Measurements from ENCODE around the gene SH3RF3. TPM values are rescaled to one million over a fixed set of nuclear protein-coding genes. Genes with fewer than 3 reads are reported as not detected.

SH3RF3 gene
- total RNA-seq, 1 experiment from 2014 or later = not detected

DNA sequence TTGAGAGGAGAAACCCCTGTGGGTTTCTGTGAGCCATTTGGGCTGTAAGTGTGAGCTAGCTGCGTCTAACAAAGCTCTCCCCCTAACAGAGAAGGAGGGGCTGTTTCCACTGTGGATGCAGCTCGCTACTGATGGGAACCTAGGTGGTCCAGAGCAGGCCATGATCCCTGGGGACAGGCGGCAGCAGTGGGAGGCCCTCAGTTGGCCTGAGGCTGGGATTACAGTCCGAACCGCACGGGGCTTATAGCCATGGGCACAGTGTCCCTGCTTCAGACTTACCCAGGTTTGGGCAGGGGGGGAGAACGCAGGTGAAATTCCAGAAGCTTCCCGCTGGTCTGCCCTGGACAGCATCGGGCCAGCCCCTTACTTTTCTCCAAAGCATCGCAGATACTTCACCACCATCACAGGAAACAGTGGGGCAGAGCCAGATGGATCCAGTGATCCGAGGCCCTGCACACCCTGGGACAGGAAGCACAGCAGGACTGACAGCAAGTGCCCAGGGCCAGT lies 345.4 kb downstream of the SH3RF3 start:
- no TSS peak for BruUV-seq (replicated peaks)
- Histone ChIP-seq H3K9me2 (ENCODE audit: insufficient read depth) (no peaks in the 10 kb centered on the region), H3K9me3 (ENCODE audit: control insufficient read depth in 1 of 2, insufficient read depth in 1 of 2, low read depth in 1 of 2, low read length in 2 of 2) (no peaks in the 10 kb centered on the region), H4K20me1 (ENCODE audit: insufficient read depth) (no peaks in the 10 kb centered on the region), H3K4me2 (ENCODE audit: low read length) (no peak overlapping the region), H3K4me3 (replicated peaks in 1 of 2; ENCODE audit: low read depth in 1 of 2, low read length in 2 of 2) (no peak overlapping the region), H3K79me2 (ENCODE audit: insufficient read depth, low read length) (no peaks in the 10 kb centered on the region), H3K9ac (ENCODE audit: low read length) (no peak overlapping the region), H3K4me1 (ENCODE audit: control insufficient read depth in 1 of 2, insufficient read depth in 2 of 2, low read length in 2 of 2) (peaks cover 9 to 15% of the 10 kb centered on the region in 2 experiments; a peak in 3 of 4 replicates), H3K36me3 (ENCODE audit: control insufficient read depth in 1 of 2, insufficient read depth in 2 of 2, low read length in 2 of 2) (no peaks in the 10 kb centered on the region), H3K27me3 (ENCODE audit: insufficient read depth, low read length) (no peaks in the 10 kb centered on the region), H2AFZ (ENCODE audit: low read depth, low read length, poor library complexity, severe bottlenecking) (no peak overlapping the region), H3K27ac (ENCODE audit: low read depth, low read length) (no peak overlapping the region)
- ChIA-PET RAD21 (ENCODE audit: low non-redundant PET in 1 of 2, low total read pairs in 2 of 2, uncharacterized antibody in 2 of 2, unreplicated experiment in 2 of 2) (no interaction called here), CTCF (no interaction called here), POLR2A (no interaction called here)
- ATAC-seq = no peak
- intact Hi-C loops (cut with micrococcal nuclease) = no loop called here
- TF ChIP-seq, protein P1, sequence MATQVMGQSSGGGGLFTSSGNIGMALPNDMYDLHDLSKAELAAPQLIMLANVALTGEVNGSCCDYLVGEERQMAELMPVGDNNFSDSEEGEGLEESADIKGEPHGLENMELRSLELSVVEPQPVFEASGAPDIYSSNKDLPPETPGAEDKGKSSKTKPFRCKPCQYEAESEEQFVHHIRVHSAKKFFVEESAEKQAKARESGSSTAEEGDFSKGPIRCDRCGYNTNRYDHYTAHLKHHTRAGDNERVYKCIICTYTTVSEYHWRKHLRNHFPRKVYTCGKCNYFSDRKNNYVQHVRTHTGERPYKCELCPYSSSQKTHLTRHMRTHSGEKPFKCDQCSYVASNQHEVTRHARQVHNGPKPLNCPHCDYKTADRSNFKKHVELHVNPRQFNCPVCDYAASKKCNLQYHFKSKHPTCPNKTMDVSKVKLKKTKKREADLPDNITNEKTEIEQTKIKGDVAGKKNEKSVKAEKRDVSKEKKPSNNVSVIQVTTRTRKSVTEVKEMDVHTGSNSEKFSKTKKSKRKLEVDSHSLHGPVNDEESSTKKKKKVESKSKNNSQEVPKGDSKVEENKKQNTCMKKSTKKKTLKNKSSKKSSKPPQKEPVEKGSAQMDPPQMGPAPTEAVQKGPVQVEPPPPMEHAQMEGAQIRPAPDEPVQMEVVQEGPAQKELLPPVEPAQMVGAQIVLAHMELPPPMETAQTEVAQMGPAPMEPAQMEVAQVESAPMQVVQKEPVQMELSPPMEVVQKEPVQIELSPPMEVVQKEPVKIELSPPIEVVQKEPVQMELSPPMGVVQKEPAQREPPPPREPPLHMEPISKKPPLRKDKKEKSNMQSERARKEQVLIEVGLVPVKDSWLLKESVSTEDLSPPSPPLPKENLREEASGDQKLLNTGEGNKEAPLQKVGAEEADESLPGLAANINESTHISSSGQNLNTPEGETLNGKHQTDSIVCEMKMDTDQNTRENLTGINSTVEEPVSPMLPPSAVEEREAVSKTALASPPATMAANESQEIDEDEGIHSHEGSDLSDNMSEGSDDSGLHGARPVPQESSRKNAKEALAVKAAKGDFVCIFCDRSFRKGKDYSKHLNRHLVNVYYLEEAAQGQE (IDR thresholded peaks at IDR 0.05; ENCODE audit: low read depth) = no peak
- TF ChIP-seq CBX3 (IDR thresholded peaks at IDR 0.05; ENCODE audit: low read depth) (no peak), ZNF274 (IDR thresholded peaks at IDR 0.05; ENCODE audit: low read depth, low read length) (no peak), SP1 (IDR thresholded peaks at IDR 0.05; ENCODE audit: low read depth) (no peak), SRF (IDR thresholded peaks at IDR 0.05; ENCODE audit: low read depth) (no peak), POLR2A (IDR thresholded peaks at IDR 0.05; ENCODE audit: borderline replicate concordance, extremely low read depth, insufficient read depth, insufficient read length) (no peak), ELF1 (IDR thresholded peaks at IDR 0.05; ENCODE audit: borderline replicate concordance, low read depth) (no peak), EGR1 (IDR thresholded peaks at IDR 0.05; ENCODE audit: low read depth) (no peak), SIN3A (IDR thresholded peaks at IDR 0.05; ENCODE audit: low read depth) (no peak), RAD21 (IDR thresholded peaks at IDR 0.05; ENCODE audit: low read depth) (no peak), FOSL1 (IDR thresholded peaks at IDR 0.05; ENCODE audit: low read depth) (no peak), TCF7L2 (IDR thresholded peaks at IDR 0.05; ENCODE audit: borderline replicate concordance, extremely low read depth, insufficient read depth, insufficient read length) (no peak), POLR2AphosphoS5 (IDR thresholded peaks at IDR 0.05; ENCODE audit: low read depth, low read length) (no peak)
- TF ChIP-seq, protein P2, sequence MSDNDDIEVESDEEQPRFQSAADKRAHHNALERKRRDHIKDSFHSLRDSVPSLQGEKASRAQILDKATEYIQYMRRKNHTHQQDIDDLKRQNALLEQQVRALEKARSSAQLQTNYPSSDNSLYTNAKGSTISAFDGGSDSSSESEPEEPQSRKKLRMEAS (IDR thresholded peaks at IDR 0.05) = no peak
- no peak for DNase-seq (ENCODE audit: low read depth, low spot score)

All from HCT116 (cell line).